ENCODE data around the gene TAS2R50.

TAS2R50 gene

DNA sequence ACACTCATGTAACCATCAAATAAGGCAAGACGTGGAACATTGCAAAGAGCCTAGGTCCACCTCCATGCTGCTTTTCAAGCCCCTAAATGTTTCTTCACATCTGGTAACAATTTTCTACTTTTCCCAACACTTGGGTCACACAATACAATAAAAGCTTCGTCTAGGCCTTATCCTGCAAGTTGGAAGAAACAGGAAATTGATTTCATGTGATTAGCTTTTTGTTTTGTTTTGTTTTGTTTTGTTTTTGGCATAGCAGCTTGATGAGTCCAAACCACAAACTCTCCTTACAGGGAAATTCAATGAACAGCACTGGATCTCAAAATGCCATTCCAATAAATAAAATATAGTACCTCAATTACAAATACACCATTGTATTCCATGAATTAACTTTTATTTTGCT lies 19.3 kb downstream of the TAS2R50 start:
- Histone ChIP-seq H3K9me2 (replicated peaks; ENCODE audit: control insufficient read depth, low read length) (no peaks in the 10 kb centered on the region), H3K9me3 (ENCODE audit: control insufficient read depth, insufficient read depth, low read length) (no peaks in the 10 kb centered on the region), H3F3A (ENCODE audit: control insufficient read depth, insufficient read depth) (no peaks in the 10 kb centered on the region), H3K4me1 (ENCODE audit: control insufficient read depth, low read length) (no peaks in the 10 kb centered on the region), H3K27ac (ENCODE audit: low read depth, low read length) (no peak overlapping the region), H3K4me3 (ENCODE audit: low read length) (no peak overlapping the region), H3K36me3 (ENCODE audit: control insufficient read depth, low read length) (no peaks in the 10 kb centered on the region), H3K79me2 (ENCODE audit: control insufficient read depth, low read length) (no peaks in the 10 kb centered on the region), H3K27me3 (ENCODE audit: control insufficient read depth, low read length) (no peaks in the 10 kb centered on the region), H3K4me2 (ENCODE audit: low read length) (no peak overlapping the region), H4K20me1 (ENCODE audit: control insufficient read depth, insufficient read depth, low read depth, low read length) (no peaks in the 10 kb centered on the region)
- TF ChIP-seq, protein P1, sequence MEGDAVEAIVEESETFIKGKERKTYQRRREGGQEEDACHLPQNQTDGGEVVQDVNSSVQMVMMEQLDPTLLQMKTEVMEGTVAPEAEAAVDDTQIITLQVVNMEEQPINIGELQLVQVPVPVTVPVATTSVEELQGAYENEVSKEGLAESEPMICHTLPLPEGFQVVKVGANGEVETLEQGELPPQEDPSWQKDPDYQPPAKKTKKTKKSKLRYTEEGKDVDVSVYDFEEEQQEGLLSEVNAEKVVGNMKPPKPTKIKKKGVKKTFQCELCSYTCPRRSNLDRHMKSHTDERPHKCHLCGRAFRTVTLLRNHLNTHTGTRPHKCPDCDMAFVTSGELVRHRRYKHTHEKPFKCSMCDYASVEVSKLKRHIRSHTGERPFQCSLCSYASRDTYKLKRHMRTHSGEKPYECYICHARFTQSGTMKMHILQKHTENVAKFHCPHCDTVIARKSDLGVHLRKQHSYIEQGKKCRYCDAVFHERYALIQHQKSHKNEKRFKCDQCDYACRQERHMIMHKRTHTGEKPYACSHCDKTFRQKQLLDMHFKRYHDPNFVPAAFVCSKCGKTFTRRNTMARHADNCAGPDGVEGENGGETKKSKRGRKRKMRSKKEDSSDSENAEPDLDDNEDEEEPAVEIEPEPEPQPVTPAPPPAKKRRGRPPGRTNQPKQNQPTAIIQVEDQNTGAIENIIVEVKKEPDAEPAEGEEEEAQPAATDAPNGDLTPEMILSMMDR (IDR thresholded peaks at IDR 0.05; ENCODE audit: low read depth, low read length, poor library complexity, severe bottlenecking), result no peak
- no peak for TF ChIP-seq EZH2phosphoT487 (IDR thresholded peaks at IDR 0.05; ENCODE audit: borderline replicate concordance, low read length)

DNA sequence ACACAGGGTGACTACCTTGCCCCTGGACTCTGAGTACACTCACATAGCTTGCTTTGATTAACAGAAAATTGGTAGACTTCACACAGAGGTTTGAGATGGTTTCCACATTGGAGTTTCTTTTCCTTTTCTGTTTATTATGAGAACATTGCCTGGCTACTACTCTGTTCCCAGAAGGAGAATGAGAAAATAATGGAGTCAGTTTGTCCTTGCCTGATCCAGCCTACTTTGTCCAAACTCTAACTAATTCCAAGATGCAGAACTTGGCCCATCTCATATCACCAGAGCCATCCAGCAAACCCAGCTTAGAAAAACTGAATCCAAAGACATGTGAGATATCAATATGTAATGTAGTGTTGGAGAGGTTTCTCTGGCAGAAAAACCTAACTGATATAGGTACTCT lies 20.4 kb downstream of the TAS2R50 start:
- Histone ChIP-seq H3K27ac (ENCODE audit: low read depth, low read length) (no peak overlapping the region), H3K36me3 (ENCODE audit: control insufficient read depth, low read length) (no peaks in the 10 kb centered on the region), H3F3A (ENCODE audit: control insufficient read depth, insufficient read depth) (no peaks in the 10 kb centered on the region), H3K4me3 (ENCODE audit: low read length) (no peak overlapping the region), H3K9me3 (ENCODE audit: control insufficient read depth, insufficient read depth, low read length) (no peaks in the 10 kb centered on the region), H3K79me2 (ENCODE audit: control insufficient read depth, low read length) (no peaks in the 10 kb centered on the region), H3K9me2 (replicated peaks; ENCODE audit: control insufficient read depth, low read length) (no peaks in the 10 kb centered on the region), H4K20me1 (ENCODE audit: control insufficient read depth, insufficient read depth, low read depth, low read length) (no peaks in the 10 kb centered on the region), H3K27me3 (ENCODE audit: control insufficient read depth, low read length) (no peaks in the 10 kb centered on the region), H3K4me1 (ENCODE audit: control insufficient read depth, low read length) (no peaks in the 10 kb centered on the region), H3K4me2 (ENCODE audit: low read length) (no peak overlapping the region)
- no peak for TF ChIP-seq EZH2phosphoT487 (IDR thresholded peaks at IDR 0.05; ENCODE audit: borderline replicate concordance, low read length)
- TF ChIP-seq, protein P1 (IDR thresholded peaks at IDR 0.05; ENCODE audit: low read depth, low read length, poor library complexity, severe bottlenecking), result no peak

GRCh38 chr12:10965476-10965875 lies 21.2 kb downstream of the TAS2R50 start:
- Histone ChIP-seq H3K9me3 (ENCODE audit: control insufficient read depth, insufficient read depth, low read length) (no peaks in the 10 kb centered on the region), H3K4me1 (ENCODE audit: control insufficient read depth, low read length) (no peaks in the 10 kb centered on the region), H3F3A (ENCODE audit: control insufficient read depth, insufficient read depth) (no peaks in the 10 kb centered on the region), H3K4me3 (ENCODE audit: low read length) (no peak overlapping the region), H3K4me2 (ENCODE audit: low read length) (no peak overlapping the region), H3K27ac (ENCODE audit: low read depth, low read length) (no peak overlapping the region), H4K20me1 (ENCODE audit: control insufficient read depth, insufficient read depth, low read depth, low read length) (no peaks in the 10 kb centered on the region), H3K79me2 (ENCODE audit: control insufficient read depth, low read length) (no peaks in the 10 kb centered on the region), H3K27me3 (ENCODE audit: control insufficient read depth, low read length) (no peaks in the 10 kb centered on the region), H3K9me2 (replicated peaks; ENCODE audit: control insufficient read depth, low read length) (no peaks in the 10 kb centered on the region), H3K36me3 (ENCODE audit: control insufficient read depth, low read length) (no peaks in the 10 kb centered on the region)
- TF ChIP-seq, protein P1 (IDR thresholded peaks at IDR 0.05; ENCODE audit: low read depth, low read length, poor library complexity, severe bottlenecking), result no peak
- TF ChIP-seq EZH2phosphoT487 (IDR thresholded peaks at IDR 0.05; ENCODE audit: borderline replicate concordance, low read length), result no peak

- H3K4me1 ChIP-seq (ENCODE audit: control insufficient read depth, low read length), result no peaks in the 10 kb centered on the region
- H3K27ac ChIP-seq (ENCODE audit: low read depth, low read length), result no peak overlapping the region
- H3K9me3 ChIP-seq (ENCODE audit: control insufficient read depth, insufficient read depth, low read length), result no peaks in the 10 kb centered on the region
- H3K9me2 ChIP-seq (replicated peaks; ENCODE audit: control insufficient read depth, low read length), result no peaks in the 10 kb centered on the region
- H3K4me2 ChIP-seq (ENCODE audit: low read length), result no peak overlapping the region
- H4K20me1 ChIP-seq (ENCODE audit: control insufficient read depth, insufficient read depth, low read depth, low read length), result no peaks in the 10 kb centered on the region
- TF ChIP-seq, protein P1 (IDR thresholded peaks at IDR 0.05; ENCODE audit: low read depth, low read length, poor library complexity, severe bottlenecking), result no peak
- no peak for TF ChIP-seq EZH2phosphoT487 (IDR thresholded peaks at IDR 0.05; ENCODE audit: borderline replicate concordance, low read length)
- no peaks in the 10 kb centered on the region for H3K36me3 ChIP-seq (ENCODE audit: control insufficient read depth, low read length)
- no peaks in the 10 kb centered on the region for H3F3A ChIP-seq (ENCODE audit: control insufficient read depth, insufficient read depth)
- no peaks in the 10 kb centered on the region for H3K79me2 ChIP-seq (ENCODE audit: control insufficient read depth, low read length)
- H3K27me3 ChIP-seq (ENCODE audit: control insufficient read depth, low read length), result no peaks in the 10 kb centered on the region
- H3K4me3 ChIP-seq (ENCODE audit: low read length), result no peak overlapping the region
These were observed 26.5 kb downstream of the TAS2R50 start for GRCh38 chr12:10960211-10960610.

Measured in DOHH2 (cell line).